ENCODE results near the gene CEBPE.
"Not testable (repeated sequence)": the region's sequence is repeated elsewhere in the genome, so short reads cannot be mapped to it uniquely, and the experiment has no call there.

Gene CEBPE

DNA sequence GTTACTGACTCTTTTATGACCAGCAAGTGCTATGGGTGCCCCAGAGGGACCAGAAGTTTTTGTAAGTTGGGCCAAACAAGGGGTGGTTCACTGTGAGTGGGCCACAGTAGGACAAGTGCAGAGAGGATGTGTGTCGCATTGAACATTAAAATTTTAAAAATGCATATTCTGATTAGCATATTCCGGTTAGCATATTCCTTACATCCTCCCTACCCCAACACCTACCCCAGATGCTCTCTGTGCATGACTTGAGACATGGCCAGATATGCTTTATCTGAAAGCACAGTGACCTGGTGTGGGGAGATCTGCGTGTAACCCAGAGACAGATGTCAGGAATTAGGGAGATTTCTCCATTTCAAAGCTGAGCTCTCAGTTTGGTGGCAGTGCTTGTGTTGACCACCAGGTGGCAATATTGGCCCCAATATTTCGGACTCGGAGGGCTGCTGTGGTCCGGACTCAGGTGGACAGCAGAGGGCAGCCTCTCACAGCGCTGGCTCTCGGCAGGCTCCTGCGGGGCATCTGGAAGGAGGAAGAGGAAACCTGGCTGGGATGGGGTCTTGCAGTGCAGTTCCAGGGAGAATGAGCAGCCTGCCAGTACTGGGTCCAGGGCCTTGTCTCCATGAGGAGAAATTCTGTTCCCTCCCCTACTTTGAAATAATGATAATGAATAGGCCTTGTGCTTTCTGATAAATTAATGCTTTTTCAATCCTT lies 1.6 kb upstream of the CEBPE start:
- peak; percentile 78 to 81 for DNase-seq

DNA sequence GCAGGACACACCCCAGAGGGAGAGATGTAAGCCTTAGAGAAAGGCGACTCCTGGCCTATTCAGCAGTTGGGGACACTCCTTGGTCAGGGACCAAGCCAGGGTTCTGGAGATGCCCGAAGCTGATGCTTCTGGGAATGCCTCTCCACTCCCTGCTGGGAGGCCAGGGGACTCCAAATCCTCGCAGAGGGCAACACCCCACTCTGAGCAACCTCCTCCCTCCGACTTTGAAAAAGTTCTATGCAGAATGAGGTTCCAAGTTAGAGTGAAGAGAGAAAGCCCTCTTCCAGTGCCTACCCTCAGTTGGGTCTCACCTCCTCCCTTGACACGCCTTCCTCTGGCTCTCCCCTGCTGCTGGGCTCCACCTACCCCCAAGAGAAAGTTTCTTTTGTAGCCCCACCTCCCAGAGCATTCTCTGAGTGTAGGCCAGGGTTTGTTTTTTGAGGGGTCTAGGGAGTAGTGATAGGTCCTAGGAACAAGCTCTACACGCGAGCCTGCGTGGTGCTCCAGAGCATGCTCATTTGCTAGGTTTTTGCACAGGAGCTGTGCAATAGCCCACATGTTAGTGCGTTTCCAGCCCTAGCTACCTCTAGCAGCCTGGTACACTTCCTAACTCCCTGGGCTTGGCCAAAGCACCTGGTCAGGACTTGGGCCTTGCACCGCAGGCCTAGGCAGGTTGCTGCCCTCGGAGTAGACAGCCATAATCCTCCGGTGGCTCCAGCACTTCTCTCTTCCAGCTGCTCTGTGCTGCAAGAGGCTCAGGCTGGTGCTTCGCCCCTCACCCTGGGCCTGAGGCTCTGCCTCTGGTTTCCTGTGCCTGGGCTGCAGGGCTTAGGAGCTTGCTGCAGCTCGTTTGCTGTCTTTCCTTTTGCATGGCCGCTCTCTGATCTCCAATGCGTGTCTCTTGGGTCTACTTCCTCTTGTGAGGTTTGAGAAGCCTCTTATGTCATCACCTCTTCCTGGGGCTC lies 590 bp upstream of the CEBPE start:
- DNase-seq: no peak

DNA sequence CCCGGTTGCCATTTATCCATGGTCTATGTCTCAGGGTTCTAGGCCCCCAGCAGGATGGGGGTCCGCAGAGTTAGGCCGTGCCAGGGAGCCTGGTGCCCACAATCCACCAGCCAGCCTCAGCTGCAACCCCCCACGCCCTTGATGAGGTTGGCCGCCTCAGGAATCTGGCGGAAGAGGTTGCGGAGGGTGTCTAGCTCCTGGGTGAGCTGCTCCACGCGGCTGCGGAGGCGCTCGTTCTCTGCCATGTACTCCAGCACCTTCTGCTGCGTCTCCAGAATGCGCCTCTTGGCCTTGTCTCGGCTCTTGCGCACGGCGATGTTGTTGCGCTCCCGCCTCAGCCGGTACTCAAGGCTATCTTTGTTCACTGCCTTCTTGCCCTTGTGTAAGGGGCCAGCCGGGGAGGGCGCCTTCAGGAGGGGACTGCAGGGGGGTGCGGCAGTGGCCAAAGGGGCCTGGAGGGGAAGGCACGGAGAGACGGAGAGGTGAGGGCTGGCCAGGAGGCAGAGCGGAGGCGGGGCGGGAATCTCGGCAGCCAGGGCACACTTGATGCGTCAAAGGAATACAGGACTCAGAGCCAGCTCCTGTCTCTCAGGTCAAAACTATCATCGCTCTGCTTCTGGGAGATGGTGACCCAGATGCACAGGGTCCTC lies 1.6 kb downstream of the CEBPE start:
- no peak for DNase-seq

DNA sequence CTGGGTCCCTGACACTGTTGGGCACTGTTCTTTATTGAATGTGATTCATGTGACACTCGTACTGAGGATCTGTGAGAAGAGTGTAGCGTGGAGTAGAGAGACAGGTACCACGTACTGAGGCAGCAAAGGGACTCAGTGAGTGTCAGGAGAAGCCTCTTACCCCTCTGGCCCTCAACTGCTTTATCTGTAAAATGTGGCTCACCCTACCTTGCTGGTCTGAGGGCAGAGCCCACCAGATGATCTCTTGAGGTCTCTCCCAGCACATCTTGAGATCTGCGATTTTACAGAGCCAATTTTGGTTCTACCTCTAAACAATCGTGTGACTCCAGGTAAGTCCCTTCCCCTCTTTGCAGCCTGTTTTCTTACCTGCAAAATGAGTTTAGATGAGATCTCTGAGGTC lies 3.1 kb downstream of the CEBPE start:
- no peak for DNase-seq

DNA sequence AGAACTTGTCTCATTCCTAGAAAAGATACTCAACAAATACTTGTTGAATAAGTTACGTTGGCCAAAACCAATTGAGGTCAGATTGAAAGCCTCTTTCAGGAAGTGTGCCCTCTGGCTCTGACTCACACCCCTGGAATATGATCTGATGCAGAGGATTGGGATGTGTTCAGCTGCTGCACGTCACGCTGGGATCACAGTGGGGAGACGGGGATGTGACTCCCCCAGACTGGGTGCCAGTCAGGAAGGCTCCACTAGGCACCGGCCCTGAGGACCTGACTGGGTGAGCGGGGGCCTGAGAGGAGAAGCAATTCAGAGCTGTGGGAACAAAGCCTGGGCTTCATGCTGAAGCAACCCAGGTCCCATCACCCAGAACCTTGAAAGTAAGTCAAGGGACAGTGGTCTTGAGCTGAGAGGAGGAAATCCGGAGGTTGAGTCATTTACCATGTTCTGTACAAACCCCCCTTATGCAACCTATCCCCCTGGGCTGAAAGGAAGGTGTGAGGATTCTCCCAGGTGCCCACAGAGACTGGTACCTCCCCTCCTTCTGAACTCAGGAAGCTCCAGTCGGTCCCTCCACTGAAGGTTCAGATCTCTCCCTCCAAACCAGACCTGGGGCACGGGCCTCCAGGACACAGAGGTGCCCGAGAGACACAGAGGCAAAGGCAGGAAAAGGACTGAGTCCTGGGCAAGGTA lies 3.9 kb downstream of the CEBPE start:
- no peak for DNase-seq

DNA sequence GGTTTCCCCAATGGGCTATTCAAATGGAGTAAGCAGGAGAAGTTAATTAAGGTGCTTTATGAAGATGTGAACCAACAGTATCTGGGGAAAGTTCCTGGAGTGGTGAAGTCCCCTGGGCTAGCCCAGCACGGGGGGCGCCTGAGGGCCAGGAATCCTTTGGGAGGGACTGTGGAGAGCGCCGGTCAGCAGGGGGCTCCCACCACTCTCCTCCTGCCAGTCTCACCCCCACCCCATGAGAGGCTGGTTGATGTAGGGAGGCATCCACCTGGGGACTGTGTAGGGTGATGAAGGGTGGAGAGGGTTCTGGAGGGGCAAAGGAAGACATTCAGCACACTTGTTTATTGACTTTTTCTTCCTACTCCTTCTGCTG lies 4.4 kb downstream of the CEBPE start:
- DNase-seq: no peak

DNA sequence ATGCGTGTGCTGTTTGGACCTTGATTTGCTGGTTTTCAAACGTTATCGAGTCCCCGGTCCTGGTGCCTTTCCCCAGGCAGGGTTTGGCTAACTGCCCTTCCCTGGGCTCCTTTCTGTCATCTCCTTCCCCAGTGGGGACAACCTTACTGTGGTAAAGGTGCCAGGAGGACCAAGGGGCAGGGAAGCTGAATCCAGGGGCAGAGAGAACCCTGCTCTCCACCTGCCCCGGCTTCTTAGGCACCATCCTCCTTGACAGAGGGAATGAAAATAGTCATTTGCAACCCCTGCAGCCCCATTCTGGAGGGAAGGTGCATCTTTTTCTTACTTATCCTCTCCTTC lies 5.0 kb downstream of the CEBPE start:
- DNase-seq: no peak

DNA sequence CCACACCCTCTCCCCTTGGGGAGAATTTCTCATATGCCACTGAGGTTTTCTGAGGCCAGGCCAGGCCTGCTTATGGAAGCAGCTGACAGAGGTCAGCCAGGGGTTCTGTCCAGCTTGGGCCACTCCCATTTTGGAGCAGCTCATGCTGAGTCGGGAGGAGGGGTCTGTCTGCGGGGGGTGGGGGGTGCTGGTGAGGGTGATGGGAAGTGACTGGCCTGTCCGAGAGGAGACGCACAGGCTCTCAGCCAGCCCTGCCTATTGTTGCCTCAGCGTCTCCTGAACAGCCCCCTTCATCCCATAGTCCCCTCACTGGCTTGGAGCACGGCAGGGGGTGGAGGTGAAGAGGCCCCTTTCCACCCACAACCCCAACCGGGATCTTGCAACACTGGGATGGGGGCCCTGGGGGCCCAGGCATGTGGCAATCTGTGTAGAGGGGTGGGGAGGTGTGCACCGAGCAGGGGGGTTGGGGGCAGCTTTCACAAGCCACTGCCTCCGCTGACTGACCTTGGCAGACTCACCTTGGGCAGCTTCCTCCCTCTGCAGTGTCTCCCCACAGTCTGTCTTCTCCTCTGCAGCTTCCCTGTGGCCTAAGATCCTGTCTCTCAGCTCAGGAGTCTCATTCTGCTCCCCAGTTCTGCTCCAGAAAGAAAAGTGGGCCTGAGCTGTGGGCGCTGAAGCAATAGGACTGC lies 5.5 kb downstream of the CEBPE start:
- DNase-seq: no peak

DNA sequence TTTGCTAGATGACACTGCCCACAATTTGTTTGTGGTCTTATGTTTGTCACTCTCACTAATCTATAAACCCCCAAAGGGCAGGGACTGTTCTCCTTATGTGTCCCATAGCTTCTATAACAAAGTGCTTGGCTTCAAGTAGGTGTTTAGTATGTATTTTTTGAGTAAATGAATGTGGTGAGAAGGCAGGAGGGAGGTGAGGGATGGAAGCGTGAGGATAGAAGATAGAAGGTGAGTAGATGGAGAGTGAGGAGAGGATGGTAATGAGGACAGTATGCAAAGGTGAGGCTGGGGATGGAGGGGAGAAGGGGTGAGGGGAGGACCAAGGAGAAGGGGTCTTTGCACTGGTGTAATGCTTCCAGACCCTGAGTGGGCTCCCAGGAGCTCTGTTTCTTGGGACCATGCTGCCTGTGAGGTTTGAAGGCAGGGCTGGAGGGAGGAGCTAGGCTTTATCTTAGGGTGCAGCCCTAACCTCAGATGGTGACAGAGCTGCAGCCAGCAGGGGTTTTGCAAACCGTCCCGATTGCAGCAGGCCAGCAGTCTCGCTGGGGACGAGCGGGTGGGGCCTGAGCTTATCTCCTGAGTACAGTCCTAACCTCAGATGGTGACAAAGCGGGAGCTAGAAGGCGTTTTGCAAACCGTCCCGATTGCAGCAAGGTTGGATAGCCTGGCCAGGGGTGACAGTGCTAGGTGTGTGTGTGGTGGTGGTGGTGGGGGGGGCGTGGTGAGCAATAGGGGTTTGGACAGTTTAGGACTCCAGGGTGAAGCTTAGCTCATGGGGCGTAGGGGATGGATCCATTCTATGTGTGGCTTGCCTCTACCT lies 6.5 kb downstream of the CEBPE start:
- DNase-seq: no peak

DNA sequence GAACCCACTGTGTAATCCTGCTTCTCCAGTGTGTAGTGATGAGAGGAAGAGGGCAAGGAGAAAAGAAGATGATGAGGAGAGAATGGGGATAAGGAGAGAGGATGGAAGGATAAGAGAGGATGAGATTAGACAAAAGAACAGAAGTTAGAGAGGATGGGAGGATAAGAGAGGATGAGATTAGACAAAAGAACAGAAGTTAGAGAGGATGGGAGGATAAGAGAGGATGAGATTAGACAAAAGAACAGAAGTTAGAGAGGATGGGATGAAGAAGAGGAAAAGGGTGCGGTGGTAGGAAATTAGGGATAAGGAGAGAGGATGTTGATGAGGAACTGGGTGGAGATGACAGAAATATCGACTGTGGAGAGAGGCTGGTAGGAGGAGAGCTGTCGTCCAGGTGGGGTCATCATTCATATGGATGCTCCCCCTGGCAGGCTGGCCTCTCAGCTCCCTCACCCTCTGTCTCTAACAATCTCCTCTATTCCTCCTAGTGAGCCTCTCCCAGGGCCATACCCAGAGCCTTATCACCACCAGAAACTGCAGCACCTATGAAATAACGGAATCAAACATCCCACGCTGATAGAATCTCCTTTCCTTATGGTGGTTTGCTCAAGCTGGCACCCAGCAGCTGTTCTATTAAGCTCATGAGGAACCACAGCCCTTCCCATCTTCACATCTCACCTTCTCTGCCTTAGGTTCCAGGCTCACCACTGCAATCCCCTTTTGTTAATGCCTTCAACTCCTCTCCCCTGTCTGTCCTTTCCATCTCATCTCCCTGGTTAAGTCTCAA lies 8.3 kb downstream of the CEBPE start:
- no peak for DNase-seq

DNA sequence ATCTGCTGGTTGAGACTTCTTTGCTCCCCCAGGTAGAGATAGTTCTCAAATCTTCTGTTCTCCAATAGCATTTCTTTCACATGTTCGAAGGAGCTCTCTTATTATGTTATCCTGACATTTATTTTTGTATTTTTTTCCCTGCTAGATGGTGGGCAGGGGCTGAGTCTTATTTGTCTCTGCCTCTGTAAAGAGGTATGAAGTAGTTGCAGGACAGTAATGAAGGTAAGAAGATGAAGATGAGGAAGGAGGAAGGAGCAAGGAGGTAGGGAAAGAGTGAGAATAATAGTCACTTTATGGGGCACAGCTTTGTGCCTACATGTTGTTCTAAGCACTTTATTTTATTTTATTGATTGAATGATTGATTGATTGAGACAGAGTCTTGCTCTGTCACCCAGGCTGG lies 9.3 kb downstream of the CEBPE start:
- no peak for DNase-seq

DNA sequence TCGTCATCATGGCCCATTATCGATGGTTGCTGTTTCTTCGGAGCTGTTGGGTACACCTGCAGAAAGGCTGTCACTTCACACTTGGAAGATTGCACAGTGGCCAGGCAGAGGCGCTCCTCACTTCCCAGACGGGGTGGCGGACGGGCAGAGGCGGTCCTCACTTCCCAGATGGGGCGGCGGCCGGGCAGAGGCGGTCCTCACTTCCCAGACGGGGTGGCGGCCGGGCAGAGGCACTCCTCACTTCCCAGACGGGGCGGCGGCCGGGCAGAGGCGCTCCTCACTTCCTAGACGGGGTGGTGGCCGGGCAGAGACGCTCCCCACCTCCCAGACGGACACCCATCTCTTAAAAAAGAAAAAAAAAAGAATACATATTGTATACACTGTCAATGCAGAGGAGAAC lies 10.9 kb downstream of the CEBPE start:
- DNase-seq: not testable (repeated sequence)

DNA sequence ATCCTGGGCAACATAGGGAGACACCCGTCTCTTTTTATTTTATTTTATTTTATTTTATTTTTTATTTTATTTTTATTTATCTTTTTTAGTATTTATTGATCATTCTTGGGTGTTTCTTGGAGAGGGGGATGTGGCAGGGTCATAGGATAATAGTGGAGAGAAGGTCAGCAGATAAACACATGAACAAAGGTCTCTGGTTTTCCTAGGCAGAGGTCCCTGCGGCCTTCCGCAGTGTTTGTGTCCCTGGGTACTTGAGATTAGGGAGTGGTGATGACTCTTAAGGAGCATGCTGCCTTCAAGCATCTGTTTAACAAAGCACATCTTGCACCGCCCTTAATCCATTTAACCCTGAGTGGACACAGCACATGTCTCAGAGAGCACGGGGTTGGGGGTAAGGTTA lies 11.4 kb downstream of the CEBPE start:
- not testable (repeated sequence) for DNase-seq

DNA sequence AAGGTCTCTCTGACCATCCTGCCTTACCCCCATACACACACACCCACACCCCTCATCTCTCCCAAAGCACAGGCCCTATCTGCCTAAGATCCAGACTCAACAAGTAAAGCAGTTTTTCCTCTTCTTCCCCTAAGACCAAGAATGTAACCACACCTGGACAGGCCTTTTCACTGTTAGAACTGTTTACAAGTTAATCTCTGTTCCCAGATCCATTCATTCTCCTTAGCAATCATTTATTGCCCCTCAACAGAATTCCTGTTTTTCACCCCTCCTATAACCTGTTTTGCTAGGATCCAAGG lies 12.4 kb downstream of the CEBPE start:
- DNase-seq: no peak

DNA sequence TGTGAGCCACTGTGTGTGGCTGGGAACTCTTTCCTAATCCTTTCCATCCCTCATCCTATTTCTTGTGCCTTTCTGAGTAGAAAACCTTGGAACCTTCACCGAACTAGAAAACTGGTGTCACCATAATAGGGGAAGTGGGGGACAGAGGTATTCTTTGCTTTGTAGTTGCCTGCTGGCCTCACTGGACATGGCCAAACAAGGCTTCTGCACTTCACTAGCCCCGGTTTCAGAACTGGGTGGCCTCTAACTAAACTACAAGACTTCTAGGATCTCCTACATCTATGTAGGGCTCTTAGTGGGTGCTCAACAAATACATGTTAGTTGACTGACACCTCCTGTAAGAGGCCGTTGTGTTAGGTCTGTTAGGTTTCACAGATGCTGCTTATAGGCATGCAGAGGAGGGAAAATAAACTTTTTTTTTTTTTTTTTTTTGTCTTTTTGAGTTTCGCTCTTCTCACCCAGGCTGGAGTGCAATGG lies 13.7 kb downstream of the CEBPE start:
- no peak for DNase-seq

DNA sequence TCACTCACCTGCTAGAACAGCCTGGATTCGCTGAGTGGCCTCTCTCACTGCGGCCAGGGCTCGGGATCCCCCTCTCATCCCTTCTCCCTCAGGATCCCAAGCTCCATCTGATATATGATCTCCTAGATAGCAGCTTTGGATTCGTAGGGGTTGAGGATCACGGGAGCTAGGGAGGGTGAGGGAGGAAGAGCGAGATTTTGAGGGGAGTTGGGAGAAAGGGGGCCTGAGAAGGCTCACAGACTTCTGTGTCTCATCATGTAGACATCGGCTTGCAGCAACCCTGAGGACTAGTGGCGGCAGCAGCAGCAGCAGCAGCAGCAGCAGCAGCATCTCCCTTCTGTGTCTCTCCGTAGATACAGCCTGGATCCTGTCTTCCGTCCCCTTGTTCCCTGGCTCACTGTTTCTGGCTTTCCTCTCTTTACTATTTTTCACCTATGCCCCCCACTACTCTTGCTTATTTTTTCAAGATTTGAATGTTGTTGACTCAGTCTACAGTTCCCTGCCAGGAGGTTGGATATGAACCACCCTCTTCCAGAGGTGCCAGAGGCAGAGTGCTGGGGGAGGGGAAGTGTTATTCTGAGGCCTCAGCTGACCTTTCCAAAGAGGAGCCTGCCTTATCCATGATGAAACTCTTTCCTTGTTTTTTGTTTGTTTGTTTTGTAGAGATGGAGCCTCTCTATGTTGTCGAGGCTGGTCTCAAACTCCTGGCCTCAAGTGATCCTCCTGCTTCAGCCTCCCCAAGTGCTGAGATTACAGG lies 14.3 kb downstream of the CEBPE start, which contains the start of gene CIROP:
CIROP (minus strand) TSS at position 399 of the 757 bp plus-strand sequence; CDS start at position 330, 69 bp downstream.
- no peak for DNase-seq

DNA sequence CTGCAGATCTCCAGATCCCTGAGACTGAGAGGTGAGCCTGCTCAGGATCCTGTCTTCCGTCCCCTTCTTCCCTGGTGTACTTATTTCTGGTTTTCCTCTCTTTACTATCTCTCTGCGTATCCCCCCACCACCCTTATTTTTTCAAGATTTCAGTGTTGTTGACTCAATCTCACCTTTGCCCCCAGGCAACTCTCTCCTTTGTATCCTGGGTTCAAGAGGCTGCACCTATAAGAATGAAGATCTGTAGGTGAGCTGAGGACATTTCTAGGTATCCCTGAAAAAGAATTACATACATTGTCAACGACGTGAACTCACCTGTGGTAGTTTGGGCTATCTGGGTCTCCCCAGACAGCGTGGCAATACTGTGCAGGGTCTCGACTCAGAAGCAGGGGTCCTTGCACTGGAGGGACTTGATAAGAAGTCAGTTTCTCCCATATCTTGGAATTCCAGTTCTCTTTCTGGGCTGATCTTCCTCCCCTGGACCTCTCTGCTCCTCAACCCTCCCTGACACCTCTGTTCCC lies 14.9 kb downstream of the CEBPE start:
- DNase-seq: no peak

DNA sequence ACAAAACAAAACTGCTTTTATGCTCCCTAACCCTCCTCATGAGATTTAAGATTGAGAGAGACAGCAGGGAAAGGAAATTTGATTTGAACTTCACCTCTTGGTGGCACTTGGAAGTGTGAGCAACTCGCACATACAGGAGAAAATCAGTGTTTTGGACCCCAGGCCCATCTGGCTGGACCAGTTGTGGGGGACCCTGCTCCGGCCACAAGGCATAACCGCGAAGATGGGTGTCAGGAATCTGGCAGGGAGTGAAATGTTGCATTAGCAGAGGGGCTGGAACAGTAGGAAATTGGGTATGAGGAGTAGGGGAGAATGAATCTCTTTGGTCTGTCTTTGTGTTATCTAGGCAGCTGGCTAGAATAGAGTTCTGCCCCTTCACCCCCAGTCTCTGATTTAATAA lies 15.5 kb downstream of the CEBPE start:
- DNase-seq: no peak

DNA sequence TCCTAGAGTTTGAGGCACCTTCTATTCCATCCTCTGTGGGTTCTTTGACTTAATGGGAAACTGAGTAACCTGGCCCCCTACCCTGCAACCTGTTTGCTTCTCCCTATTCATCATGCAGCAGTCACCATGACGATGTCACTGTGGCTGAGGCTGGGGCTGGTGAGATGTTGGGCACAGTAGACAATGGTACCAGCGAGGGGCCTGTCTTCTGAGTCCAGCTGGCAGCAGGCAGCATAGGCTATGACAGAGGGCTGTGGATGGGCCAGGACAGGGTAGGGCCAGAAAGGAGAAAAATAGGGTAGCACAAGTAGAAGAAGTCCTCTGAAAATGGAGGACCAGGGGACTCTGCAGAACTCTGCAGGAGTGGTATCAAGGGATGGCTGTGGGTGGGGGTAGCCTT lies 16.3 kb downstream of the CEBPE start:
- peak in 1 of 2 donors; percentile 21 for DNase-seq
